Measurements from ENCODE around the gene NCOA3.

GRCh38 chr20:47642118-47642517 lies 140.4 kb downstream of the NCOA3 start:
- no peak for TF ChIP-seq ZNF565 (CRISPR knock-in tag; conservative IDR thresholded peaks at IDR 0.05; ENCODE audit: low read depth)
- TF ChIP-seq POU6F1 (CRISPR knock-in tag; IDR thresholded peaks at IDR 0.05; ENCODE audit: borderline replicate concordance, low read depth) = no peak
- no peak for TF ChIP-seq ISL1 (CRISPR knock-in tag; IDR thresholded peaks at IDR 0.05)
- TF ChIP-seq CSDC2 (CRISPR knock-in tag; IDR thresholded peaks at IDR 0.05) = no peak
- TF ChIP-seq CREB5 (CRISPR knock-in tag; IDR thresholded peaks at IDR 0.05; ENCODE audit: low read depth) = no peak
- TF ChIP-seq BACH2 (CRISPR knock-in tag; IDR thresholded peaks at IDR 0.05; ENCODE audit: borderline replicate concordance) = no peak
- no peak for TF ChIP-seq TSHZ2 (CRISPR knock-in tag; IDR thresholded peaks at IDR 0.05)
